Measurements from ENCODE around the gene CTRL.
A peak's percentile ranks its signal among the peaks of the same experiment; 100 is the strongest.
"Not testable (repeated sequence)": the region's sequence is repeated elsewhere in the genome, so short reads cannot be mapped to it uniquely, and the experiment has no call there.

The CTRL gene

GRCh38 chr16:67931712-67932461 is at the start of gene CTRL:
TSS of gene CTRL (minus strand) at chr16:67931862. CDS start at chr16:67931852, 10 bp downstream.
- H3K4me3 ChIP-seq (ENCODE audit: low read depth, low read length) = no peak within 1 kb of the TSS
- H3K9ac ChIP-seq (ENCODE audit: low read depth, low read length) = no peak within 1 kb of the TSS
- H3K36me3 ChIP-seq (ENCODE audit: control insufficient read depth, insufficient read depth, low read length) = peaks cover 24% of the 10 kb centered on the region
- H3K4me1 ChIP-seq (ENCODE audit: control insufficient read depth, insufficient read depth, low read length) = peaks cover 4% of the 10 kb centered on the region
- no peaks in the 10 kb centered on the region for H3K27me3 ChIP-seq (ENCODE audit: control insufficient read depth, insufficient read depth, low read length)
- no peaks in the 10 kb centered on the region for H3K9me3 ChIP-seq (ENCODE audit: control insufficient read depth, insufficient read depth, low read length)

- Histone ChIP-seq H3K27me3 (ENCODE audit: control insufficient read depth, insufficient read depth, low read length) (no peaks in the 10 kb centered on the region), H3K36me3 (ENCODE audit: control insufficient read depth, insufficient read depth, low read length) (no peaks in the 10 kb centered on the region), H3K9me3 (ENCODE audit: control insufficient read depth, insufficient read depth, low read length) (no peaks in the 10 kb centered on the region), H3K4me1 (ENCODE audit: control insufficient read depth, insufficient read depth, low read length) (no peaks in the 10 kb centered on the region), H3K9ac (ENCODE audit: low read depth, low read length) (no peak within 1 kb of the TSS), H3K4me3 (ENCODE audit: low read depth, low read length) (peak within 1 kb of the TSS; percentile 2)
Measured at GRCh38 chr16:67979955-67980678, 48.5 kb upstream of the CTRL start, which contains the start of gene DPEP3. TSS of gene DPEP3 (minus strand) at chr16:67980499. CDS start at chr16:67980380, 119 bp downstream.

GRCh38 chr16:67977469-67978227 is 46.0 kb upstream of the CTRL start:
- no peaks in the 10 kb centered on the region for H3K4me1 ChIP-seq (ENCODE audit: control insufficient read depth, insufficient read depth, low read length)
- no peaks in the 10 kb centered on the region for H3K36me3 ChIP-seq (ENCODE audit: control insufficient read depth, insufficient read depth, low read length)
- no peaks in the 10 kb centered on the region for H3K9me3 ChIP-seq (ENCODE audit: control insufficient read depth, insufficient read depth, low read length)
- H3K27me3 ChIP-seq (ENCODE audit: control insufficient read depth, insufficient read depth, low read length) = no peaks in the 10 kb centered on the region
- H3K4me3 ChIP-seq (ENCODE audit: low read depth, low read length) = no peak overlapping the region
- no peak overlapping the region for H3K9ac ChIP-seq (ENCODE audit: low read depth, low read length)

GRCh38 chr16:67977005-67977404 is 45.3 kb upstream of the CTRL start:
- Histone ChIP-seq H3K4me1 (ENCODE audit: control insufficient read depth, insufficient read depth, low read length) (no peaks in the 10 kb centered on the region), H3K9me3 (ENCODE audit: control insufficient read depth, insufficient read depth, low read length) (no peaks in the 10 kb centered on the region), H3K4me3 (ENCODE audit: low read depth, low read length) (no peak overlapping the region), H3K9ac (ENCODE audit: low read depth, low read length) (no peak overlapping the region), H3K36me3 (ENCODE audit: control insufficient read depth, insufficient read depth, low read length) (no peaks in the 10 kb centered on the region), H3K27me3 (ENCODE audit: control insufficient read depth, insufficient read depth, low read length) (no peaks in the 10 kb centered on the region)

- no peaks in the 10 kb centered on the region for H3K9me3 ChIP-seq (ENCODE audit: control insufficient read depth, insufficient read depth, low read length)
- H3K4me3 ChIP-seq (ENCODE audit: low read depth, low read length) = no peak overlapping the region
- H3K36me3 ChIP-seq (ENCODE audit: control insufficient read depth, insufficient read depth, low read length) = no peaks in the 10 kb centered on the region
- no peaks in the 10 kb centered on the region for H3K4me1 ChIP-seq (ENCODE audit: control insufficient read depth, insufficient read depth, low read length)
- H3K9ac ChIP-seq (ENCODE audit: low read depth, low read length) = no peak overlapping the region
- H3K27me3 ChIP-seq (ENCODE audit: control insufficient read depth, insufficient read depth, low read length) = no peaks in the 10 kb centered on the region
Measured at GRCh38 chr16:67976205-67976604, 44.5 kb upstream of the CTRL start.

- H3K27me3 ChIP-seq (ENCODE audit: control insufficient read depth, insufficient read depth, low read length) = no peaks in the 10 kb centered on the region
- H3K4me3 ChIP-seq (ENCODE audit: low read depth, low read length) = no peak overlapping the region
- H3K36me3 ChIP-seq (ENCODE audit: control insufficient read depth, insufficient read depth, low read length) = no peaks in the 10 kb centered on the region
- H3K9me3 ChIP-seq (ENCODE audit: control insufficient read depth, insufficient read depth, low read length) = no peaks in the 10 kb centered on the region
- no peaks in the 10 kb centered on the region for H3K4me1 ChIP-seq (ENCODE audit: control insufficient read depth, insufficient read depth, low read length)
- H3K9ac ChIP-seq (ENCODE audit: low read depth, low read length) = no peak overlapping the region
Measured at GRCh38 chr16:67975321-67976105, 43.9 kb upstream of the CTRL start.

- not testable (repeated sequence) for H3K4me1 ChIP-seq (ENCODE audit: control insufficient read depth, insufficient read depth, low read length); H3K4me3 ChIP-seq (ENCODE audit: low read depth, low read length); H3K36me3 ChIP-seq (ENCODE audit: control insufficient read depth, insufficient read depth, low read length); H3K9ac ChIP-seq (ENCODE audit: low read depth, low read length); H3K9me3 ChIP-seq (ENCODE audit: control insufficient read depth, insufficient read depth, low read length); H3K27me3 ChIP-seq (ENCODE audit: control insufficient read depth, insufficient read depth, low read length)
Measured at GRCh38 chr16:67972285-67972684, 40.6 kb upstream of the CTRL start.

- Histone ChIP-seq H3K36me3 (ENCODE audit: control insufficient read depth, insufficient read depth, low read length) (peaks cover 2% of the 10 kb centered on the region), H3K4me1 (ENCODE audit: control insufficient read depth, insufficient read depth, low read length) (peaks cover 13% of the 10 kb centered on the region), H3K4me3 (ENCODE audit: low read depth, low read length) (no peak overlapping the region), H3K9me3 (ENCODE audit: control insufficient read depth, insufficient read depth, low read length) (no peaks in the 10 kb centered on the region), H3K27me3 (ENCODE audit: control insufficient read depth, insufficient read depth, low read length) (peaks cover 3% of the 10 kb centered on the region), H3K9ac (ENCODE audit: low read depth, low read length) (no peak overlapping the region)
Measured at GRCh38 chr16:67971111-67971510, 39.4 kb upstream of the CTRL start.

- H3K4me1 ChIP-seq (ENCODE audit: control insufficient read depth, insufficient read depth, low read length) = peaks cover 15% of the 10 kb centered on the region
- no peak overlapping the region for H3K9ac ChIP-seq (ENCODE audit: low read depth, low read length)
- H3K4me3 ChIP-seq (ENCODE audit: low read depth, low read length) = peak overlapping the region; percentile 67
Measured at GRCh38 chr16:67969254-67970039, 37.8 kb upstream of the CTRL start.

GRCh38 chr16:67968400-67969253 is 37.0 kb upstream of the CTRL start, which contains the start of gene SLC12A4:
TSS of gene SLC12A4 (minus strand) at chr16:67968637. CDS start at chr16:67968553, 84 bp downstream.
- peaks cover 3% of the 10 kb centered on the region for H3K27me3 ChIP-seq (ENCODE audit: control insufficient read depth, insufficient read depth, low read length)
- peaks cover 15% of the 10 kb centered on the region for H3K4me1 ChIP-seq (ENCODE audit: control insufficient read depth, insufficient read depth, low read length)
- H3K9me3 ChIP-seq (ENCODE audit: control insufficient read depth, insufficient read depth, low read length) = no peaks in the 10 kb centered on the region
- peak within 1 kb of the TSS; percentile 88 for H3K4me3 ChIP-seq (ENCODE audit: low read depth, low read length)
- H3K9ac ChIP-seq (ENCODE audit: low read depth, low read length) = peak within 1 kb of the TSS; percentile 79
- H3K36me3 ChIP-seq (ENCODE audit: control insufficient read depth, insufficient read depth, low read length) = peaks cover 4% of the 10 kb centered on the region

More at GRCh38 chr16:67969254-67970039, 37.8 kb upstream of the CTRL start:
- Histone ChIP-seq H3K9me3 (ENCODE audit: control insufficient read depth, insufficient read depth, low read length) (no peaks in the 10 kb centered on the region), H3K36me3 (ENCODE audit: control insufficient read depth, insufficient read depth, low read length) (peaks cover 4% of the 10 kb centered on the region), H3K27me3 (ENCODE audit: control insufficient read depth, insufficient read depth, low read length) (peaks cover 3% of the 10 kb centered on the region)
